ENCODE data around the gene TRIM29.

TRIM29 gene

DNA sequence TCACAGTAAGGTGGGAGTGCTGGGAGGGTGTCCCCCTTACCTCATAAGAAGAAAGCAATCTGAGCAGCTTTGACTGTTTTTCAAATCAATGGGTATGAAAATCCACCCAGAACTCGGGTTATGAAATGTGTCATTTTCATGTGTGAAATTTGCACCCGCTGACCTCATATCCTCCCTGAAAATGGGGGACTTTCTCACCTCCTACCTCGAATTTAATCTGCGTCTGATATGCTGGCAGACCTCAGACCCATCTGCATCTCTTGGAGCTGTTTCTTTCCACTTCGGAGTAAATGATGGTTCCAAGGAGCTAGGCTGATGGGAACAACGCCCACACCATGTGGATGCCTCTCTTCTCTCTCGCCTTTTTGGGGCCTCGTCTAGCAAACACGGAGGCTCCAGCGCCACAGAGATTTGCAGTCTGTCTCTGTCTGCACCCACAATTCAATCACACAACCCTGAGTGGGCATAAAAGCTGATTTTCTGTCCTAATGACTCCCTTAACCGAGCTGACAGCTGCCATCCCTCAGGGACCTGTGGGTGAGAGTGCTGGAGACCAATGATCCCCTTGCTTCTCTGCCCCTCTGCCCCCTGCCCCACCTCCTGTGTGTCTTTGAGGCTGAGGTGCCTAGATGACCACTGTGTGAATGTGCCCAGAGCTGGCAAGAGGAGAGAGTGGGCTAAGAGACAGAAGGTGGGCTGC is 71.0 kb downstream of the TRIM29 start:
- H3K4me3 ChIP-seq (ENCODE audit: control insufficient read depth, low read depth, low read length): no peak overlapping the region
- no peak for DNase-seq (ENCODE audit: low read depth)
- TF ChIP-seq, protein P1, sequence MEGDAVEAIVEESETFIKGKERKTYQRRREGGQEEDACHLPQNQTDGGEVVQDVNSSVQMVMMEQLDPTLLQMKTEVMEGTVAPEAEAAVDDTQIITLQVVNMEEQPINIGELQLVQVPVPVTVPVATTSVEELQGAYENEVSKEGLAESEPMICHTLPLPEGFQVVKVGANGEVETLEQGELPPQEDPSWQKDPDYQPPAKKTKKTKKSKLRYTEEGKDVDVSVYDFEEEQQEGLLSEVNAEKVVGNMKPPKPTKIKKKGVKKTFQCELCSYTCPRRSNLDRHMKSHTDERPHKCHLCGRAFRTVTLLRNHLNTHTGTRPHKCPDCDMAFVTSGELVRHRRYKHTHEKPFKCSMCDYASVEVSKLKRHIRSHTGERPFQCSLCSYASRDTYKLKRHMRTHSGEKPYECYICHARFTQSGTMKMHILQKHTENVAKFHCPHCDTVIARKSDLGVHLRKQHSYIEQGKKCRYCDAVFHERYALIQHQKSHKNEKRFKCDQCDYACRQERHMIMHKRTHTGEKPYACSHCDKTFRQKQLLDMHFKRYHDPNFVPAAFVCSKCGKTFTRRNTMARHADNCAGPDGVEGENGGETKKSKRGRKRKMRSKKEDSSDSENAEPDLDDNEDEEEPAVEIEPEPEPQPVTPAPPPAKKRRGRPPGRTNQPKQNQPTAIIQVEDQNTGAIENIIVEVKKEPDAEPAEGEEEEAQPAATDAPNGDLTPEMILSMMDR (IDR thresholded peaks at IDR 0.05; ENCODE audit: control insufficient read depth, insufficient read depth, low read depth, low read length, missing control alignments): no peak

DNA sequence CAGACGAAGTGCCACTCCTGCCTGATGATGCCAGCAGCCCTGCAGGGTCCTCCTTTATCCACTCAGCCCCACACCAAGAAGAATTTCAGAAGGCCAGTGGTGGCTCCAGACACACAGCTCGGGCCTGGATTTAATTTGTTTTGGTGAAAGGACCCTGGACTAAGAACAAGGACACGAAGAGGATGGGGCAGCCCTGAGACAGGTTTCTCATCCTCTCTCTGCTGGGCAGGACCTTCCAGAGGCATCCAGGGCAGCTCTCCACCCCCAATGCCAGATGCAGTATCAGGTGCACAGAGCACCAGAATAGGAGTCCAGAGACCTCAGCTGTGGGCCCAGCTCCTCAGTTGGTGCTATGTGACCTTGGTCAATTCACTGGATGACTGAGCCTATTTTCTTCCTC is 72.0 kb downstream of the TRIM29 start:
- DNase-seq (ENCODE audit: low read depth): no peak
- TF ChIP-seq, protein P1 (IDR thresholded peaks at IDR 0.05; ENCODE audit: control insufficient read depth, insufficient read depth, low read depth, low read length, missing control alignments): no peak

DNA sequence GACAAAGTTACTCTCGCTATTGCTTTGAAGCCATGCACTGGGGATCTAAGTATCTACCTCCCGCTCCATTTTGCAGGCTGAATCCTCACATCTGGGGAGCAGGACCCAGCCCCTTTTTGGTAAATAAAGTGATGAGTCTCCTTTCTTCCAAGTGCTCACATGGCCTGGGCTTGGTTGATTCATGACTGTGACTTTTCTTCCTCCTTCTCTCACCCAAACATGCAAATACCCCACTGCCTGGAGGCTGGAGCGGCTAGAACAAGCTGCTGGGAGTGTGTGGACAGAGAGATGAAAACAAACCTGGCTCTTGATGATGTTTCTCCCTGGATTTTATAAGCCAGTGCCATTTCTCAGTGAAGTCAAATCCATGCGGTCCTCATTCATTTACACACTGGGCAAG is 72.7 kb downstream of the TRIM29 start:
- TF ChIP-seq, protein P1 (IDR thresholded peaks at IDR 0.05; ENCODE audit: control insufficient read depth, insufficient read depth, low read depth, low read length, missing control alignments): no peak
- no peak overlapping the region for H3K4me3 ChIP-seq (ENCODE audit: control insufficient read depth, low read depth, low read length)
- no peak for DNase-seq (ENCODE audit: low read depth)

More for the DNA sequence above, 72.0 kb downstream of the TRIM29 start:
- H3K4me3 ChIP-seq (ENCODE audit: control insufficient read depth, low read depth, low read length): no peak overlapping the region

DNA sequence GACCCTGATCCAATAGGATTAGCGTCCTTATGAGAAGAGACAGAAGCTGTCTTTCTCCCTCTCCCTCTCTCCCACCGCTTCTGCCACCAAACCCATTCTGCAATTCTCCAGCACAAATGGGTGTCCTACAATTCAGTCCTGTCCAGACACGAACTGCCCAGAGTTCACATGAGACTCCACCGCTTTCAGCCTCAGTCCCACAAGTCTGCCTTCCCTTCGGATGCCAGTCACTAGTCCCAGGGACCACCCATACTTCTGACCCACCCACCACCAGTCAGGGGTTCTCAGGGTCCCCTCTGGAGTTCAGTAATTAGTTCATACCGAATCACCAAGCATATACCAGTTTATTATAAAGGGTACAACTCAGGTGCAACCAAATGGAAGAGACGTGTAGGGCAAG is 73.6 kb downstream of the TRIM29 start:
- TF ChIP-seq, protein P1 (IDR thresholded peaks at IDR 0.05; ENCODE audit: control insufficient read depth, insufficient read depth, low read depth, low read length, missing control alignments): no peak
- H3K4me3 ChIP-seq (ENCODE audit: control insufficient read depth, low read depth, low read length): no peak overlapping the region
- DNase-seq (ENCODE audit: low read depth): no peak

DNA sequence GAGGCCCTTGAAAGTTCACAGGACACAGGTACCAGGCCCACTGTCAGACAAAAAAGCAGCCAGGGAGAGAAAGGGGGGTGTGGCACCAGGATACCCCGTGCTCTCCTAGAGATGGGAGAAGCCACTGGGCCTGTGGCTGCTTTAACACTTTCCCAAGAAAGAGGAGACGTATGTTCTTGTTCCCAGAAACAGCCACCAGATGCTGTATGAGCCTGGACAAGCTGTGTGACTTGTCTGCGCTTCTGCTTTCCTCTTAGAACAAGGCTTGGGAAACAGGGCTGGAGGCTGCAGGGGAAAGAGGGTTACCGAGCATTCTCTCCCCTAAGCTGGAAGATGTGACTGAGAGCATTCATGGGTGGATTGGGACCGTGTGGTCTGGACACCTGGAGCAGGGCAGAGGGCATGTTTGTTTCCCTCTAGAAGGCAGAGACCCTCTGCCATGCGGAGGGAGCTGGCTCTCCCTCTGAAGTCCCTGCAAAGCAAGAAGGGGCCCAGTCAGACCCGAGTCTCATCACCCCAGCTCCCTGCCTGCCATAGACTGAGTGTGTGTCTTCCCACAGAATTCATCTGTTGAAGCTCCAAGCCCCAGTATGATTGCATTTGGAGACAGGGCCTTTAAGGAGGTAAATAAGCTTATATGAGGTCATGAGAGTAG is 74.1 kb downstream of the TRIM29 start:
- DNase-seq (ENCODE audit: low read depth): no peak
- TF ChIP-seq, protein P1 (IDR thresholded peaks at IDR 0.05; ENCODE audit: control insufficient read depth, insufficient read depth, low read depth, low read length, missing control alignments): no peak
- H3K4me3 ChIP-seq (ENCODE audit: control insufficient read depth, low read depth, low read length): no peak overlapping the region

DNA sequence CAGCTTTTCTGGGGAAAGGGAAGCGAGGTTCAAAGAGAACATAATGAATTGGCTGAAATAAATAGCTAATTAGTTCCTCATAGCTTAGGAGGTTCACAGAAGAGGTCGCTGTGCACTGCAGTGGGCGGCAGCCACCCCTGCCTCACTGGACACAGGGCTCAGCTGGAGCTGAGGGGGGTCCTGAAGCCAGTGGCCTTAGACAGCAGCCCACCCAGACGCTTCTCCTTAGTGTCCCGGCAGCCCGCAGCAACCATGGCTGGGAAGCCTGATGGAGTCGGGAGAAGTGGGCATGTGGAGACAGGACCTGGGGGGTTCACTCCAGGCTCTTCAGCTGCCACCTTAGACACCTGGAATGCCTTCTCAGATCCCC is 75.4 kb downstream of the TRIM29 start:
- H3K4me3 ChIP-seq (ENCODE audit: control insufficient read depth, low read depth, low read length): no peak overlapping the region
- no peak for DNase-seq (ENCODE audit: low read depth)
- TF ChIP-seq, protein P1 (IDR thresholded peaks at IDR 0.05; ENCODE audit: control insufficient read depth, insufficient read depth, low read depth, low read length, missing control alignments): no peak
